ENCODE results near the gene PEAK3.
A peak's percentile ranks its signal among the peaks of the same experiment; 100 is the strongest.

Gene PEAK3

GRCh38 chr19:2274185-2274711 lies 7.7 kb downstream of the PEAK3 start:
- no peak overlapping the region; the same call in 1 of the 2 replicates for H3K9ac ChIP-seq (ENCODE audit: low read depth, low read length)
- H3K9me3 ChIP-seq (ENCODE audit: insufficient read depth, low read depth, low read length), result no peaks in the 10 kb centered on the region
- no peak overlapping the region for H3K27ac ChIP-seq (ENCODE audit: low read length)
- H3K36me3 ChIP-seq (ENCODE audit: insufficient read depth, low read depth, low read length), result peaks cover 26% of the 10 kb centered on the region
- H3K27me3 ChIP-seq (ENCODE audit: insufficient read depth, low read length), result no peaks in the 10 kb centered on the region
- H3K4me1 ChIP-seq (ENCODE audit: insufficient read depth, low read length), result no peaks in the 10 kb centered on the region
- H3K4me3 ChIP-seq (ENCODE audit: low read length), result peak overlapping the region; percentile 31; the same call in 1 of the 2 replicates

DNA sequence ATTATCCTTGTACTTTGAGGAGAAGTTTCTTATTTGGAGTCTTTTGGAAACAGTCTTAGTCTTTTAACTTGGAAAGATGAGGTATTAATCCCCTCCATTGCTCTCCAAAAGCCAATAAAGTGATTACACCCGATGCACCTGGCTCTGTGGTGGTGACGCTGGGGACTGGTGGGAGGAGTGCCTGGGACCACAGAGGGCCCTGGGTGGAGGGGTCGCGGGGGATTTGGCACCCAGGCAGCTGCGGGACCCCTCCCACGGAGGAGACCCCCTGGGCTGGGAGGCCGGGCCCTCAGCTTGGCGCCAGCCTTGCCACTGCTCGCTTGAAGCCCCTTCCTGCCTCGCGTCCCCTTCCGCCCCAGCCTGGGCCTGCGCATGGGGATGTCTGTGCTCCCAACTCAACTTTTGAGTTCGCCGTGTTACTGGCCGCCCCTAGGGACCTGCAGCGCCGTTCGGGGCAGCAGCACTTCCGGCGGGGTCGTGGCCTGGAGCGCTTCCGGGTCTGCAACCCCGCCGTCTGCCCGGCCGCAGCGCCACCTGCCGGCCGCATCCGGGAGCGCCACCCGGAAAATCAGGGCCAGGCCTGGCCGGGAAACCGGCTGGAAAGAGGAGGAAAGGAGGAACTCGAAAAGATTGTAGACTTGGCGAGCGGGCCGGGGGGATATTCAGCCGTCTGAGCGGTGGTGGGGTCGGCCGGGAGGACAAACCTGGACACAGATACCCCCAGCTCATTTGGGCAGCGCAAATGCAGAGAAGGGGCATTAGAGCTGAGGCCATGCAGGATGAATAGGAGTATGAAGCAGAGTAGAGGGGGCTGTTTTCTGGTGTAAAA lies 8.4 kb downstream of the PEAK3 start:
- Histone ChIP-seq H3K9ac (ENCODE audit: low read depth, low read length) (peak overlapping the region; percentile 56), H3K27ac (ENCODE audit: low read length) (no peak overlapping the region), H3K27me3 (ENCODE audit: insufficient read depth, low read length) (no peaks in the 10 kb centered on the region), H3K4me1 (ENCODE audit: insufficient read depth, low read length) (no peaks in the 10 kb centered on the region), H3K36me3 (ENCODE audit: insufficient read depth, low read depth, low read length) (peaks cover 26% of the 10 kb centered on the region), H3K4me3 (ENCODE audit: low read length) (peak overlapping the region; percentile 56), H3K9me3 (ENCODE audit: insufficient read depth, low read depth, low read length) (no peaks in the 10 kb centered on the region)

DNA sequence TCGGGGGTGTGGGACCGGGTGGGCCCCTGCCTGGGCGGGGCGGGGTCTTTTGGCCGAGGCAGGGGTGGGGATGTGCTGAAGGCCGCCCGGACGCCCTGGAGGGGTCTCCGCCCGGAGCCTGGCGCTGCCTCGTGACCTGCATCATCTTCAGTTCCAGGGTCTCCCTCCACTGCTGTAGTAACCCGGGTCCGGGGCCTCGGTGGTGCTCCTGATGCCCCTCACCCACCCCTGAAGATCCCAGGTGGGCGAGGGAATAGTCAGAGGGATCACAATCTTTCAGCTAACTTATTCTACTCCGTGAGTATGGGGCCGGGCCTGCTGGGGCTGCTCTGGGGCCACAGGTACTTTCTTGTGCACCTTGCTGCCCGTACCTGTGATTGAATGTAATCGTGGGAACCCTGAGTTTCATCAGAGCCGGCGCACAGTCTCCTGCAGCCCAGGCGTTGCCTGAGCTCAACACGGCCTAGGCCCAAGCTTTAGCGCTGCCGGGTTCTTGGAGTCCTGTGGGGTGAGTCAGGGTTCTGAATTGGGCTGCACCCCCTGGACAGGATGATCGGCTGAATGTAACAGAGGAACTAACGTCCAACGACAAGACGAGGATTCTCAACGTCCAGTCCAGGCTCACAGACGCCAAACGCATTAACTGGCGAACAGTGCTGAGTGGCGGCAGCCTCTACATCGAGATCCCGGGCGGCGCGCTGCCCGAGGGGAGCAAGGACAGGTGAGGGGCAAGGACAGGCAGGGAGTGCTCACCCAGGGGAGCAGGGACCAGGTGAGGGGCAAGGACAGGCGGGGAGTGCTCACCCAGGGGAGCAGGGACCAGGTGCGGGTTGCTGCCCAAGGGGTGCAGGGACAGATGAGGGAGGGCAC lies 10.5 kb downstream of the PEAK3 start:
- Histone ChIP-seq H3K27ac (ENCODE audit: low read length) (no peak overlapping the region), H3K9ac (ENCODE audit: low read depth, low read length) (peak overlapping the region; percentile 95; the same call in 1 of the 2 replicates), H3K27me3 (ENCODE audit: insufficient read depth, low read length) (no peaks in the 10 kb centered on the region), H3K4me1 (ENCODE audit: insufficient read depth, low read length) (no peaks in the 10 kb centered on the region), H3K36me3 (ENCODE audit: insufficient read depth, low read depth, low read length) (peaks cover 26% of the 10 kb centered on the region), H3K9me3 (ENCODE audit: insufficient read depth, low read depth, low read length) (no peaks in the 10 kb centered on the region), H3K4me3 (ENCODE audit: low read length) (peak overlapping the region; percentile 89)

DNA sequence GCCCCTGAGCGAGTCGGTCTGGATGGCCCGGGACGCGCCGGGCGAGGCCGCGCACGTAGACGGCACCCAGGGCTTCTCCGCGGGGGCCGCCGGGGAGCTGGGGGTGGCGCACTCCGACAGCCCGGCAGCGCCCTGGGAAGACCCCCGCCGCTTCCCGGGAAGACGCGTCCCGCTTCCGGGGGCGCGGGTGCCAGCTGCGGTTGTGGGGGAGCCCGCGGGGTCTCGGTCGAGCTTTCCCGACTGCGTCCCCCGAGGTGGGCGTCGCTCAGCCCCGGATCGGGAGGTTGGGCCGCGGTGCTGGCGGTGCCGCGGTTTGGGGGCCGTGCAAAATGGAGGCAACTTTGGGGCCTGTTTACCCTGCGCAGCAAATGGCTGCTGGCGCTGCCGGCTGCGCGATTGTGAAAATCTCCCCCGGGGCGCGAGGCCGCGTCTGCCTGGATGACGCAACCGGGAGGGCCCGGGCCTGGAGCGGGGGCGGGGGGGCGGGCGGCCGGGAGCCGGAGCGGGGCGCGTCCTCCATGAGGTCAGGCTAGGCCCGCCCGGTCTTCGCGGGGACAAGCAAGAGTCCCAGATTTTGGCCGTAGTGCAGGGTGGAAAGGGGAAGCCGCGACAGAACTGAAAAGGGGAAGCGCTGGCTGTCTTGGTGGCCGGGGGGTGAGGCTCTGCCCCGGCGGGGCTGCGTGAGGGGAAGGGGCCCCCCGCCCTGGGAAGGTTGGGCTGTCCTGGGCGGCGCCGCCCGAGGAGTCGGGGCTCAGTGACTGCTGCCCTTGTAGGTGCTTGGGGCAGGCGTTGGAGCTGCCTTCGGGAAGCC lies 11.3 kb downstream of the PEAK3 start:
- no peaks in the 10 kb centered on the region for H3K27me3 ChIP-seq (ENCODE audit: insufficient read depth, low read length)
- peaks cover 26% of the 10 kb centered on the region for H3K36me3 ChIP-seq (ENCODE audit: insufficient read depth, low read depth, low read length)
- no peaks in the 10 kb centered on the region for H3K9me3 ChIP-seq (ENCODE audit: insufficient read depth, low read depth, low read length)
- peak overlapping the region; percentile 89 for H3K4me3 ChIP-seq (ENCODE audit: low read length)
- peak overlapping the region; percentile 95 for H3K9ac ChIP-seq (ENCODE audit: low read depth, low read length)
- H3K4me1 ChIP-seq (ENCODE audit: insufficient read depth, low read length), result no peaks in the 10 kb centered on the region
- no peak overlapping the region for H3K27ac ChIP-seq (ENCODE audit: low read length)

DNA sequence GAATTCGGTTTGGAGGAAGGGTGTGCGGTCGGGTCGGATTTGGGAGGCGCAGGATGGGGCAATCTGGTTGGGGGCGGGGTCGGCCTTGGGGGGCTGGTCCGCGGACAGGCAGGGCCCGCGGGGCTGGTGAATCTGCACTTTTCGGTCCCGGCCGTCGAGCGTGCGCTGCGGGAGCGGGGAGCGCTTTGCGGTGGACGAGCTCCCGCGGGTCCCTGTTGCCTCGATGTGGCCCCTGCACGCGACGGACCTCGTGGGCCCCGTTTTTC lies 11.9 kb downstream of the PEAK3 start:
- H3K36me3 ChIP-seq (ENCODE audit: insufficient read depth, low read depth, low read length), result peaks cover 26% of the 10 kb centered on the region
- H3K4me1 ChIP-seq (ENCODE audit: insufficient read depth, low read length), result no peaks in the 10 kb centered on the region
- no peaks in the 10 kb centered on the region for H3K27me3 ChIP-seq (ENCODE audit: insufficient read depth, low read length)
- H3K9ac ChIP-seq (ENCODE audit: low read depth, low read length), result peak overlapping the region; percentile 95
- H3K27ac ChIP-seq (ENCODE audit: low read length), result peak overlapping the region; percentile 91
- no peaks in the 10 kb centered on the region for H3K9me3 ChIP-seq (ENCODE audit: insufficient read depth, low read depth, low read length)
- peak overlapping the region; percentile 89 for H3K4me3 ChIP-seq (ENCODE audit: low read length)

DNA sequence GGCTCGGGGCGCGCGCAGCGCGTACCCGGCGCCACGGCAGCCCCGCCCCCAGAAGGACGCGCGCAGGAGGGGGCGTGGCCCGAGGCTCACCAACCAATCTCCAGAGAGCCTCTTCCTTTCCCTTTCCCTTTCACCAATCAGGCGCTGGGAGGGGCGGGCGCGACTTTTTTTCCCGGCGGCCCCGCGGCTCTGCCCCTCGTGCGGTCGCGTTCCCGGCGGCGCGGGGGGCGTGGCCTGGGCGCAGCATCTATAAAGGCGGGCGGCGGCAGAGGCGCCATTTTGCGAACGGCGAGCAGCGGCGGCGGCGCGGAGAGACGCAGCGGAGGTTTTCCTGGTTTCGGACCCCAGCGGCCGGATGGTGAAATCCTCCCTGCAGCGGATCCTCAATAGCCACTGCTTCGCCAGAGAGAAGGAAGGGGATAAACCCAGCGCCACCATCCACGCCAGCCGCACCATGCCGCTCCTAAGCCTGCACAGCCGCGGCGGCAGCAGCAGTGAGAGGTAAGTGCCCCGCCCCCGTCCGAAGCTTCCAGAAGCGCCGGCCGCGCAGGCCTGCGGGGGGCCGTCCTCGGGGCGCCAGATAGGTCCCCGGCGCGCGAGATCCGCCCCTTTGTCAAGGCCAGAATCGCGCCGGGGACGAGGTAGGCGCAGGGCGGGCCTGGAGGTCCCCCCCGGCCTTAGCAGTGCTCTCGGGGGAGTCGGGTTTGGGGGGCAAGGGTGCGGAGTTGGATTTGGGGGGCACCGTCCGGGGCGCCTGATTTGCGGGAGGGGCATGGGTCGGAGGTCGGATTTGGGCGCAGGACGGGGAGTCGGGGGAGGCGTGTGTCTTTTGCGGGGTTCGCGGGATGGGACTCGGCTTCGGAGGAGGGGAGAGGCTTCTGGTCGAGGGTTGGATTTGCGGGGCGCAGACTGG lies 12.5 kb downstream of the PEAK3 start:
- peaks cover 26% of the 10 kb centered on the region for H3K36me3 ChIP-seq (ENCODE audit: insufficient read depth, low read depth, low read length)
- no peaks in the 10 kb centered on the region for H3K4me1 ChIP-seq (ENCODE audit: insufficient read depth, low read length)
- H3K27ac ChIP-seq (ENCODE audit: low read length), result peak overlapping the region; percentile 91
- H3K4me3 ChIP-seq (ENCODE audit: low read length), result peak overlapping the region; percentile 89
- H3K27me3 ChIP-seq (ENCODE audit: insufficient read depth, low read length), result no peaks in the 10 kb centered on the region
- H3K9ac ChIP-seq (ENCODE audit: low read depth, low read length), result peak overlapping the region; percentile 95
- no peaks in the 10 kb centered on the region for H3K9me3 ChIP-seq (ENCODE audit: insufficient read depth, low read depth, low read length)

GRCh38 chr19:2268861-2269243 lies 13.1 kb downstream of the PEAK3 start:
- H3K9me3 ChIP-seq (ENCODE audit: insufficient read depth, low read depth, low read length), result no peaks in the 10 kb centered on the region
- H3K9ac ChIP-seq (ENCODE audit: low read depth, low read length), result peak overlapping the region; percentile 87; the same call in 1 of the 2 replicates
- H3K27me3 ChIP-seq (ENCODE audit: insufficient read depth, low read length), result no peaks in the 10 kb centered on the region
- H3K27ac ChIP-seq (ENCODE audit: low read length), result peak overlapping the region; percentile 74
- peaks cover 23% of the 10 kb centered on the region for H3K36me3 ChIP-seq (ENCODE audit: insufficient read depth, low read depth, low read length)
- H3K4me3 ChIP-seq (ENCODE audit: low read length), result peak overlapping the region; percentile 86
- no peaks in the 10 kb centered on the region for H3K4me1 ChIP-seq (ENCODE audit: insufficient read depth, low read length)

GRCh38 chr19:2268480-2268830 lies 13.5 kb downstream of the PEAK3 start:
- peaks cover 23% of the 10 kb centered on the region for H3K36me3 ChIP-seq (ENCODE audit: insufficient read depth, low read depth, low read length)
- no peaks in the 10 kb centered on the region for H3K27me3 ChIP-seq (ENCODE audit: insufficient read depth, low read length)
- peak overlapping the region; percentile 87; the same call in 1 of the 2 replicates for H3K9ac ChIP-seq (ENCODE audit: low read depth, low read length)
- no peaks in the 10 kb centered on the region for H3K9me3 ChIP-seq (ENCODE audit: insufficient read depth, low read depth, low read length)
- H3K4me1 ChIP-seq (ENCODE audit: insufficient read depth, low read length), result no peaks in the 10 kb centered on the region
- no peak overlapping the region for H3K27ac ChIP-seq (ENCODE audit: low read length)
- peak overlapping the region; percentile 86 for H3K4me3 ChIP-seq (ENCODE audit: low read length)

DNA sequence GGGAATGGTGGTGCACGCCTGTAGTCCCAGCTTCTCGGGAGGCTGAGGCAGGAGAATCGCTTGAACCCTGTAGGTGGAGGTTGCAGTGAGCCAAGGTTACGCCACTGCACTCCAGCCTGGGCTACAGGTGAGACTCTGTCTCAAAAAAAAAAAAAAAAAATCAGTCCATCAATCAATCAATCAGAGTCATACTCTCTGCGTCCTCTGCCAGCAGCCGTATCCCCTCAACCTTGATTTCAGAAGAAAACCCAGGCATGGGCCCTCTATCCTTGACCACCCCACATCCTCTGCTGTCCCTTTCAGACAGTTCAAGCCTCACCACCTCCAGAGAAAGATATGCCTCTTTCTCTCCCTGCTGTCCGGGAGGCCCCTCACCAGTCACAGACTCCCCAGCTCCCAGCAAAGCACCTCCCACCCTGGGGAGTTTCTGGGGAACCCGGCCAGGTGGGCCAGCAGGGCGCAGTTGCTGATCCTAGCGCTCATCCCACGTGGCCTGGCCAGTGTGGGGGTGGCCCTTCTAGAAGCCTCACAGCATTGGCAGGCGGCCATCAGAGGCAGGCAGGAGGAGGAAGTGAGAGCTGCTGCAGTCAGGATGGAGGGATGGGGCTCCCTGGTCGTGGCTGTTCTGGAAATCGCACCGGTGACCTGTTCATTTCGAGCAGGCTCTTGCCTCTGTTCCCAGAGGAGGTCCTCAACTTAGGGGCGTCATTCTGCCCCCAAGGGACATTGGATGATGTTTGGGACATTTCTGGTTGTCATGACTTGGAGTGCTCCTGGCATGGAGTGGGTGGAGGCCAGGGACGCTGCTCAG lies 15.6 kb downstream of the PEAK3 start:
- H3K27me3 ChIP-seq (ENCODE audit: insufficient read depth, low read length), result no peaks in the 10 kb centered on the region
- H3K9me3 ChIP-seq (ENCODE audit: insufficient read depth, low read depth, low read length), result no peaks in the 10 kb centered on the region
- H3K4me3 ChIP-seq (ENCODE audit: low read length), result no peak overlapping the region
- H3K4me1 ChIP-seq (ENCODE audit: insufficient read depth, low read length), result no peaks in the 10 kb centered on the region
- H3K9ac ChIP-seq (ENCODE audit: low read depth, low read length), result no peak overlapping the region
- peaks cover 3% of the 10 kb centered on the region for H3K36me3 ChIP-seq (ENCODE audit: insufficient read depth, low read depth, low read length)
- H3K27ac ChIP-seq (ENCODE audit: low read length), result no peak overlapping the region

- H3K4me3 ChIP-seq (ENCODE audit: low read length), result no peak overlapping the region
- H3K27ac ChIP-seq (ENCODE audit: low read length), result no peak overlapping the region
- H3K9ac ChIP-seq (ENCODE audit: low read depth, low read length), result no peak overlapping the region
- no peaks in the 10 kb centered on the region for H3K36me3 ChIP-seq (ENCODE audit: insufficient read depth, low read depth, low read length)
- H3K9me3 ChIP-seq (ENCODE audit: insufficient read depth, low read depth, low read length), result no peaks in the 10 kb centered on the region
- H3K27me3 ChIP-seq (ENCODE audit: insufficient read depth, low read length), result no peaks in the 10 kb centered on the region
- no peaks in the 10 kb centered on the region for H3K4me1 ChIP-seq (ENCODE audit: insufficient read depth, low read length)
Observed at GRCh38 chr19:2261438-2262172, 20.4 kb downstream of the PEAK3 start.

All from iPS-20b (cell line).